ENCODE data around the gene PKIG.

DNA sequence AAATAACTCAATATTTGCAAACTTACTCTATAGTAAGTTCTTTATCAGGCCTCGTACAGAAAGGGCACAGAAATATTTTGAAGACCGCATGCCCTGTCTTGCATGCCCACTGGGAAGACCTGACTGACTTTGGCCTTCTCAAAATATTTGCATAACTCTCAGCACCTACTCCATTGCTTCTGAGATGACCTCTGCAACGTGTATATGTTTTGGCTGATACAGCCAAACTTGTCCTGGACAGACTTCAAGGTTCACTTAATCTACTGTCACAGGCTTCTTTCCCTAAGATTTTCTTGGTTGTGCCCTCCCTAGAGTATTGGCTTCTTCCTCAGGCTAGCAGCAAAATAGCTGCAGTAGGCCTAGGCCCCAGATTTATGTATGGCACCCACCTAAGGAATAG is 39.0 kb upstream of the PKIG start:
- TF ChIP-seq CTCF (IDR thresholded peaks at IDR 0.05; ENCODE audit: insufficient read depth, low read length) = no peak
- no peak for TF ChIP-seq POLR2AphosphoS5 (IDR thresholded peaks at IDR 0.05; ENCODE audit: low read depth)
- TF ChIP-seq GABPA (IDR thresholded peaks at IDR 0.05; ENCODE audit: low read depth) = no peak
- TF ChIP-seq, protein P1, sequence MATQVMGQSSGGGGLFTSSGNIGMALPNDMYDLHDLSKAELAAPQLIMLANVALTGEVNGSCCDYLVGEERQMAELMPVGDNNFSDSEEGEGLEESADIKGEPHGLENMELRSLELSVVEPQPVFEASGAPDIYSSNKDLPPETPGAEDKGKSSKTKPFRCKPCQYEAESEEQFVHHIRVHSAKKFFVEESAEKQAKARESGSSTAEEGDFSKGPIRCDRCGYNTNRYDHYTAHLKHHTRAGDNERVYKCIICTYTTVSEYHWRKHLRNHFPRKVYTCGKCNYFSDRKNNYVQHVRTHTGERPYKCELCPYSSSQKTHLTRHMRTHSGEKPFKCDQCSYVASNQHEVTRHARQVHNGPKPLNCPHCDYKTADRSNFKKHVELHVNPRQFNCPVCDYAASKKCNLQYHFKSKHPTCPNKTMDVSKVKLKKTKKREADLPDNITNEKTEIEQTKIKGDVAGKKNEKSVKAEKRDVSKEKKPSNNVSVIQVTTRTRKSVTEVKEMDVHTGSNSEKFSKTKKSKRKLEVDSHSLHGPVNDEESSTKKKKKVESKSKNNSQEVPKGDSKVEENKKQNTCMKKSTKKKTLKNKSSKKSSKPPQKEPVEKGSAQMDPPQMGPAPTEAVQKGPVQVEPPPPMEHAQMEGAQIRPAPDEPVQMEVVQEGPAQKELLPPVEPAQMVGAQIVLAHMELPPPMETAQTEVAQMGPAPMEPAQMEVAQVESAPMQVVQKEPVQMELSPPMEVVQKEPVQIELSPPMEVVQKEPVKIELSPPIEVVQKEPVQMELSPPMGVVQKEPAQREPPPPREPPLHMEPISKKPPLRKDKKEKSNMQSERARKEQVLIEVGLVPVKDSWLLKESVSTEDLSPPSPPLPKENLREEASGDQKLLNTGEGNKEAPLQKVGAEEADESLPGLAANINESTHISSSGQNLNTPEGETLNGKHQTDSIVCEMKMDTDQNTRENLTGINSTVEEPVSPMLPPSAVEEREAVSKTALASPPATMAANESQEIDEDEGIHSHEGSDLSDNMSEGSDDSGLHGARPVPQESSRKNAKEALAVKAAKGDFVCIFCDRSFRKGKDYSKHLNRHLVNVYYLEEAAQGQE (IDR thresholded peaks at IDR 0.05; ENCODE audit: insufficient replicate concordance, low read depth) = no peak
- TF ChIP-seq SPI1 (IDR thresholded peaks at IDR 0.05; ENCODE audit: borderline replicate concordance, low read depth) = no peak

All from HL-60 (cell line).